MV-4-11 (cell line): ENCODE results near the gene PEX26.
"Not testable (repeated sequence)": the region's sequence is repeated elsewhere in the genome, so short reads cannot be mapped to it uniquely, and the experiment has no call there.

Experiments used
- DNase-seq: peaks from one replicate; lab custom pipeline; 2025; lab: John Stamatoyannopoulos, UW

The PEX26 gene

GRCh38 chr22:18077639-18078328 lies at the start of gene PEX26:
Gene PEX26, plus strand, starts transcription at chr22:18077990. Its CDS starts 387 bp downstream, at chr22:18078377.
- peak; percentile 95 for DNase-seq

GRCh38 chr22:18028817-18029527 lies 48.8 kb upstream of the PEX26 start:
- DNase-seq = no peak

- DNase-seq = no peak
Measured at GRCh38 chr22:18029686-18030267, 48.0 kb upstream of the PEX26 start.

- DNase-seq = no peak
Measured at GRCh38 chr22:18031695-18032454, 45.9 kb upstream of the PEX26 start.

GRCh38 chr22:18032455-18033101 lies 45.2 kb upstream of the PEX26 start:
- DNase-seq = no peak

GRCh38 chr22:18033204-18033998 lies 44.4 kb upstream of the PEX26 start:
- DNase-seq = no peak

GRCh38 chr22:18034076-18034475 lies 43.7 kb upstream of the PEX26 start:
- no peak for DNase-seq

GRCh38 chr22:18035751-18036150 lies 42.0 kb upstream of the PEX26 start:
- DNase-seq = peak; percentile 24

GRCh38 chr22:18040898-18041297 lies 36.9 kb upstream of the PEX26 start:
- DNase-seq = not testable (repeated sequence)

GRCh38 chr22:18042685-18043084 lies 35.1 kb upstream of the PEX26 start:
- peak; percentile 34 for DNase-seq

GRCh38 chr22:18044548-18045271 lies 33.1 kb upstream of the PEX26 start:
- no peak for DNase-seq

- DNase-seq = no peak
Measured at GRCh38 chr22:18045794-18046193, 32.0 kb upstream of the PEX26 start.

GRCh38 chr22:18048041-18048440 lies 29.7 kb upstream of the PEX26 start:
- no peak for DNase-seq

- no peak for DNase-seq
Measured at GRCh38 chr22:18048441-18048898, 29.3 kb upstream of the PEX26 start.

GRCh38 chr22:18050065-18050464 lies 27.7 kb upstream of the PEX26 start:
- DNase-seq = no peak

- not testable (repeated sequence) for DNase-seq
Measured at GRCh38 chr22:18051113-18051512, 26.7 kb upstream of the PEX26 start.

GRCh38 chr22:18053216-18053946 lies 24.4 kb upstream of the PEX26 start:
- DNase-seq = not testable (repeated sequence)

GRCh38 chr22:18055619-18056160 lies 22.1 kb upstream of the PEX26 start:
- no peak for DNase-seq

GRCh38 chr22:18056161-18056666 lies 21.6 kb upstream of the PEX26 start:
- no peak for DNase-seq
